ENCODE data around the gene PHLDA3.
A peak's percentile ranks its signal among the peaks of the same experiment; 100 is the strongest.

Gene PHLDA3

GRCh38 chr1:201468844-201469644 lies at the start of gene PHLDA3:
TSS of gene PHLDA3 (minus strand) at chr1:201469188. CDS start at chr1:201468786, 402 bp downstream.
- DNase-seq, result no peak

- no peak for DNase-seq
Measured at GRCh38 chr1:201518071-201518470, 49.1 kb upstream of the PHLDA3 start.

GRCh38 chr1:201517631-201518030 lies 48.6 kb upstream of the PHLDA3 start:
- DNase-seq, result no peak

- peak; percentile 14 for DNase-seq
Measured at GRCh38 chr1:201516511-201517127, 47.6 kb upstream of the PHLDA3 start.

- DNase-seq, result peak; percentile 67
Measured at GRCh38 chr1:201515895-201516294, 46.9 kb upstream of the PHLDA3 start.

- DNase-seq, result peak; percentile 60
Measured at GRCh38 chr1:201515062-201515750, 46.2 kb upstream of the PHLDA3 start.

- no peak for DNase-seq
Measured at GRCh38 chr1:201514466-201514865, 45.5 kb upstream of the PHLDA3 start.

GRCh38 chr1:201513498-201514243 lies 44.7 kb upstream of the PHLDA3 start:
- no peak for DNase-seq

GRCh38 chr1:201511941-201512539 lies 43.1 kb upstream of the PHLDA3 start:
- peak; percentile 86 for DNase-seq

- no peak for DNase-seq
Measured at GRCh38 chr1:201511396-201511940, 42.5 kb upstream of the PHLDA3 start.

- DNase-seq, result no peak
Measured at GRCh38 chr1:201510734-201511133, 41.7 kb upstream of the PHLDA3 start.

GRCh38 chr1:201509601-201510374 lies 40.8 kb upstream of the PHLDA3 start:
- DNase-seq, result no peak

- DNase-seq, result no peak
Measured at GRCh38 chr1:201508809-201509208, 39.8 kb upstream of the PHLDA3 start.

- DNase-seq, result no peak
Measured at GRCh38 chr1:201507360-201507675, 38.3 kb upstream of the PHLDA3 start.

- peak; percentile 88 for DNase-seq
Measured at GRCh38 chr1:201506557-201507359, 37.8 kb upstream of the PHLDA3 start, which contains the start of gene CSRP1. TSS of gene CSRP1 (minus strand) at chr1:201507123. CDS start at chr1:201496303, 10,820 bp downstream.

- DNase-seq, result no peak
Measured at GRCh38 chr1:201506092-201506491, 37.1 kb upstream of the PHLDA3 start.

- DNase-seq, result no peak
Measured at GRCh38 chr1:201505503-201505890, 36.5 kb upstream of the PHLDA3 start.

- DNase-seq, result no peak
Measured at GRCh38 chr1:201504799-201505502, 36.0 kb upstream of the PHLDA3 start.

- DNase-seq, result no peak
Measured at GRCh38 chr1:201504179-201504631, 35.2 kb upstream of the PHLDA3 start.
